Stimulated activated CD4-positive, alpha-beta T cell treated with anti-CD3 and anti-CD28 coated beads, Interleukin-1b, Interleukin-23, amount 100 ng/mL, for 48 hours (primary cell): ENCODE measurements around the gene NOTO.

ENCODE experiments used
- DNase-seq: peaks from one replicate; pipeline ENCODE4 v3.0.0-alpha.2; 2020

The NOTO gene

DNA sequence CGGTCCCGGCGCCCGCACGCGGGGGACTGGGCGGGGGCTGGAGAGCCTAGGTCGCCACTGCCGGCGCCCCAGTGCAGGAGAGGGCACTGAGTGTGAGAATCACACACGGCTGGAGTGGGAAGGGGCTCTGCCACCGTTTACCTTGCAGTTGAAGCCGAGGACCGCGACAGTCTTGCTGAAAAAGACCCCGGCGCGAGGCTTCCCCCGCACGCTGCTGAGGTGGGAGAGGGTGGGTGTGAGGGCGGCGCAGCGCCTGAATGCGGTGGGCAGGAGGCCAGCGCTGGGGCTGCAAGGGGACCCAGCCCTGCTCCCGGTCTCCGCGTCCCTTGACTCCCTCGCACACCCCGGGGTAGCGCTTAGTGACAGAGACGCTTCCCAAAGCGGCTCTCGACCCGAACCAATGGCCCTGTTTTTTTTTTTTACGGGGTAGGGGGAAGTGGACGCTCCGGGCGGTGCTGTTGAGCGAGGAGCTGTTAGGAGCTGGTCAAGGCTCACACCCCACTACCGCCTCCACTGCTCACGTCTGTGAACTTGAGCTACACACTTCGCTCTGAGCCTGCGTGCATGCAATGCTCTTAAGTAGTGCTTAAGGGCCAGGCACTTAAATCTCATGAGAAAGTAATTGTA, 794 bp downstream of the NOTO start:
- no peak for DNase-seq

DNA sequence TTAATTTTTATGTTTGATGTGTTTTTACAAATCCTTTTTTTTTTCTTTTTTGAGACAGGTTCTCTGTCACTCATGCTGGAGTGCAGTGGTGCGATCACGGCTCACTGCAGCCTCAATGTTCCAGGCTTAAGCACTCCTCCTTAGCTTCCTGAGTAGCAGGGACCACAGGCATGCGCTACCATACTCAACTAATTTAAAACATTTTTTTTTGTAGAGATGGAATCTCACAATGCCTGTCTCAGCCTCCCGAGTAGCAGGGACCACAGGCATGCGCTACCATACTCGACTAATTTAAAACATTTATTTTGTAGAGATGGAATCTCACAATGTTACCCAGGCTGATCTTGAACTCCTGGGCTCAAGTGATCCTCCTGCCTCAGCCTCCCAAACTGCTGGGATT, 3.2 kb downstream of the NOTO start:
- DNase-seq = no peak

DNA sequence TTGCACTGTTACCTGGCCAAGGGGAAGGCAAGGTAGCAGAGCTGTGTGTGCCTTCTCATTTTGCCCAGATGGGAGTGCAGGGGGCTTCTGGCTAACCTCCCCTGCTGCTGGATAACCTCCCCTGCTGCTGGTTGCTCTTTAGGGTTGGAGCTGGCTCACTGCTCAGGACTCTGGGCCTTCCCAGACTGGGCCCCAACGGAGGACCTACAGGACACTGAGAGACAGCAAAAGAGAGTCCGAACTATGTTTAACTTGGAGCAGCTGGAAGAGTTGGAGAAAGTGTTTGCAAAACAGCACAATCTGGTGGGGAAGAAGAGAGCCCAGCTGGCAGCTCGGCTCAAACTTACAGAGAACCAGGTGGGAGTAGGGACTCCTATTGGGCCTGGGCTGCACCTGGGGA, 5.9 kb downstream of the NOTO start:
- DNase-seq = no peak

DNA sequence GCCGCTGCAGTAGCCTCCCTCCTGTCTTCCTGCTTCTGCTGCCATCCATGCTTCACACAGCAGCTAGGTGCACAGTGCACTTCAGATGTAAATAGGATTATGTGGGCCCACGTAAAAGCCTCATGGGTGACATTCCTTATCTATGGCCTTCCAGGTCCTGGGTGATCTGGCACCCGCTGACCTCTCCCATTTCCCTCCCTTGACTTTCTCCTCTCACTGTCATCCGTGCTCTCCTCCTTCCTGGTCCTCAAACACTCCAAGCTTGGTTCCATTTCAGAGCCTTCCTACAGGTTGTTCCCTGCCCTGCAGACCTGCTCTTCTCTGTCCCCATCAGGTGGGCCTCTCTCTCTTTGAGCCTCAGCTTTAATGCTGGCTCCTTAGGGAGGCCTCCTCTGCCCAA, 7.6 kb downstream of the NOTO start:
- DNase-seq = no peak

DNA sequence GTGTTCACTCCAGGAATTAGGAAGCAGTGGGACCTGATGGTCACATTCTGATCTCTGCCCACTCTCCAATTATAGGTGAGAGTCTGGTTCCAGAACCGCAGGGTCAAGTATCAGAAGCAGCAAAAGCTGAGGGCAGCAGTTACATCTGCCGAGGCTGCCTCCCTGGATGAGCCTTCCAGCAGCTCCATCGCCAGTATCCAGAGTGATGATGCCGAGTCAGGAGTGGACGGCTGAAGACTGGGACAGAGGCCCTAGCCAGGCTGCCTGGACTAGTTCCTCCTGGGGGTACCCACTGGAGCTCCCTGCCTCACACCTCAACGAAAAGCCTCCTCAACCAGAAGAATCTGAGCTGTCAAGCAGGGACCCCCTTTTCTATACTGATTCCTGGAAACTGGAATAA, 8.3 kb downstream of the NOTO start:
- DNase-seq = no peak

DNA sequence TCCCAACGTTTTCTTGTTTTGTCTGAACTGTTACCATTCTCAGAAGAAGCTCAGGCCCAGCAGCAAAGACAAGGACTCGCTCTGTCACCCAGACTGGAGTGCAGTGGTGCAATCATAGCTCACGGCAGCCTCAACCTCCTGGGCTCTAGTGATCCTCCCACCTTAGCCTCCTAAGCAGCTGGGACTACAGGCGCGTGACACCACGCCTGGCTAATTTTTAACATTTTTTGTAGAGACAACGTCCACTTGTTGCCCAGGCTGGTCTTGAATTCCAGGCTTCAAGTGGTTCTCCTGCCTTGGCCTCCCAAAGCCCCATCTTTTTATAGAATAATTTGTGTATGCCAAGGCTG, 9.7 kb downstream of the NOTO start:
- DNase-seq = no peak

DNA sequence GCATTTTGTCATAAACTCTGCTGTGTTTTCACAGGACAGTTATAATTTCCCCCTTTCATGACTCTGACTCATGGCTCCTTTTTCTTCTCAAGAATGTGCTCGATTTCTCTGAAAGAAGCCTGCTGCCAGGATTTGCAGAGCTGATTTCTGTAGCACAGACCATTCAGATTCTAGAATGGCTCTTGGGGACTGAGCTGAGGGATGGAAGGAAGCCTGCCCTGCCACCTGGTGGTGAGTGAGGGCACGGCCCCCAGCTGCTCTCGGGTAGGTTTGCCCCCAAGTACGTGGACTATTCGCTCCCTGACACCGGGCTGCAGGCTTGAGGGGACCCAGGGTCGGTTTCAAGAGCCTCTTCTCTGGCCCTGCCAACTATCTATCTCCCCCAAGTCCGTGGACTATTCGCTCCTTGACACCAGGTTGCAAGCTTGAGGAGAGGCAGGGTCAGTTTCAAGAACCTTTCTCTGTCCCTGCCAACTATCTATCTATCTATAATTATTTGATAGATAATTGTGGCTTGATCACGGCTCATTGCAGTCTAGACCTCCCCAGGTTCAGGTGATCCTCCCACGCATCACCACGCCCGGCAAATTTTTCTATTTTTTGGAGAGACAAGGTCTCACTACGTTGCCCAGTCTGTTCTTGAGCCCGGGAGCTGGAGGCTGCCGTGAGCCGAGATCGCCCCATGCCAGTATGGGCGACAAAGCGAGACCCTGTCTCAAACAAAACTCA, 10.2 kb downstream of the NOTO start:
- DNase-seq = peak; percentile 78

DNA sequence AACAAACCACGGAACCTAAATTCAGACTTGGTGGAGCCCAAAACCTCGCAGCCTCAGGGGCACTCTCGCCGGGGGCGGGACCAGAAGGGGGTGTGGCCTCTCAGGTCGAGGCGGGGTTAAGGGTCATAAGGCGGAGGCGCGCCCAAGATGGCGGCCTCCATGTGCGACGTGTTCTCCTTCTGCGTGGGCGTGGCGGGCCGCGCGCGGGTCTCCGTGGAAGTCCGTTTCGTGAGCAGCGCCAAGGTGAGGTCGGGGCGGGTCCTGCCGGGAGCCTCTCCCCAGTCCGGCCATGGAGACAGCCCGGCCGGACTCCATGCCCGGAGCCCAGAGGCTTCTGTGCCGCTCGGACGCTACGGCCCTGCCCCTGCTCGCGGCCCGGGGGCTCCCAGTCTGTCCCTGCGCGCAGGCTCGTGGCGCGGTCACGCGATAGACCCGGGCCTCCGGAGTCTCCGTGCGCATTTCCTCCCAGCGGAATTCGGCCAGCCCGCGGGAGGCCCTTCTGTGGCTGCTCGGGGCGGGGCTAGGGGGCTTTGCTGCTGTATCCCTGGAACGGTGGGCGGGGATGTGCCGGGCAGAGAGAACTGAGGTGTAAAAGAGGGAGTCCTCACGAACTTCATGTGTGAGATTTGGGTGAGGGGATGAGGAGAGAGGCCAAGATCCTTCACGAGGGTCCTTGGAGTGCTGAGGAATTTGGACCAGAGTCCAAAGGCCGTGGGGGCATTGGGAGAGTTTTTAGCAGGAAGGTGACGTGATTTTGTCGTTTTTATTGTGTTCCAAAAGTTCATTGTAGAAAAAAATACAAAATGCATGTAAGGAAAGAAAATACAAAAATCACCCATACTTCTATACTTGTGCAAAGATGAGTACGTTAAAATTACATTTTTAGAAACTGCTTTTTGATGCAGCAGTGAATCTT, 12.0 kb downstream of the NOTO start, which contains the start of gene SMYD5:
SMYD5 (plus strand) TSS at position 126 of the 916 bp plus-strand sequence; CDS start at position 148, 22 bp downstream.
- DNase-seq = peak; percentile 93

DNA sequence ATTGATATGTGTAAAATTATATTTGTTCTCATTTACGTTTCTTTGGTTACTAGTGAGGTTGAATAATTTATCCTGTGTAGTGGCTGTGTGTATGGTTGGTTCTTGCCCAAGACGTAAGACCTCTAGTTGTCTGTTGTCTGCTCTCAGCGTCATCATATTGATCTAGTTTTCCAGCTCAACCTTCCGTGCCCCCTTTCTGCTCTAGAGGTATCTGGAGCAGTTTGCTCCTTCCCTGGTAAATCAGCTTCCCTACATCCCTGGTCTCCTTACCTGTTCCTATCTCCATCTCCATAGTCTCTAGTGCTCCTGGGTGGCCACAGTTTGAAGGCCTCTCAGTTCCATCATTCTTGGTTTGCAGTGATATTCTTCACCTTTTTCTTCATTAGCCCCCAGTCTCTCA, 12.9 kb downstream of the NOTO start:
- DNase-seq = no peak

DNA sequence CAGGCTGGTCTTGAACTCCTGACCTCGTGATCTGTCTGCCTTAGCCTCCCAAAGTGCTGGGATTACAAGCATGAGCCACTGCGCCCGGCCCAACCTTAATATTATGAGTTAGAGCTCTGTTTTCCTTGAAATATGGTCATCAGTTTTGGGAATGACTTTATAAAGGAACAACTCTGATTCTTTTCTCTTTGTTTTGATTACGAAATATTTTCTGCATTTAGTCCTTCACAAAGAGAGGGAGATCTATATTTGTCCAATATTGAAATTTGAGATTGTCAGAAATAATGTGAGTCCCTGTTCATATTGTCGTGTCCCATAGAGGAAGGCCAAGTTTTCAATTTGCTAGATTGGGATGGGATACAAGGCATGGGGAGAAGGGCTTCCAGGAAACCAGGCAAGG, 14.8 kb downstream of the NOTO start:
- DNase-seq = no peak

DNA sequence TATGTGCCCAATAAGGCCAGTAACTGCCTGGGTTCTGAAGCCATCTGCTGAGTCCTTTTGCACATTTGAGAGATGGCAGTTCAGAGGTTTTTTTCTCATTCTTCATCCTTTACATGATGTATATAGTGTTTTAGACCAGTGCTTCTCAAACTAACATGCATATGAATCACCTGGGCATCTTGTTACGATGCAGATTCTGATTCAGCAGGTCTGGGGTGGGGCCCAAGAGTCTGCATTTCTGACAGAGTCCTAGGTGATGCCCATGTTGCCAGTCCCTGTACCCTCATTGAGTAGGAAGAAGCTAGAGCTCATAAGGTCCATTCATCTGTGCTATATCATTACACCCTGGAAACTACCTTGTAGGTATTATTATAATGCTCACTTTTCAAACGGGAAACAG, 15.5 kb downstream of the NOTO start:
- no peak for DNase-seq

DNA sequence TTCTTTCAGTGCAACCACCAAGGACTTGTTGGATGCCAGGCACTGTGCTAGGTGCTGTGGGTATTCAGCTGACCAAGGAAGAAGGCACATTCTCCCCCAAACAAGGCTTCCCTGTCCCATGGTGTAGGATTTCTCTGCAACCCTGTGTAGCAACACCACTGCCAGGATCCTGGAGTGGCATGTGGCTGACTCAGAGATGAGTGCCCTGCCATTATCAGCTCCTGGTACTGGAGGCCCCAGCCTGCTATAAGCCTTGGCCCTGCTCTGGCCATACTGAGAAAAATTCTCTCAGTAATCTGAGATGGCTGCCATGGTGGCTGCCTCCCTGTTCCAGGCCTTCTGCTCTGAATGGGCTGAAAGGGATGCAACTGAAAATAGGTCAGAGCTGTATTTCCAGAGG, 15.9 kb downstream of the NOTO start:
- DNase-seq = no peak

DNA sequence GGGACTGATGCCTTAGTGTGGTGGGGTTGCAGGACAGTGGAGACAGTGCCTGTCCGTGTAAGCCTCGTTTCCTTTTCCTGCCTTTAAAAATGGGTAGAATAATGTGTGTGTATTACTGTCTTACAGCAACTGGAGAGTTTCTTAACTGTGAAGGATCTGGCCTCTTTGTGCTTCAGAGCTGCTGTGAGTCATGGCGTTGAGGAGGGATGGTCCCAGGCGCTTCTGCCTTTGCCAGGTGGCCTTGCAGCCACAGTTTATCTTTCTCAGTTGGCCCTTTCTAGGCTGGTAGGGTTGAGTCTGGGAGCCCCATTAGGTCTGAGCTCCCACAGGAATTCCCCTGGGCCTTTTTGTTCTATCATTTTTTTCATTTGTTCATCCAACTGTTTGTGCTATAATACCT, 21.4 kb downstream of the NOTO start:
- DNase-seq = no peak

DNA sequence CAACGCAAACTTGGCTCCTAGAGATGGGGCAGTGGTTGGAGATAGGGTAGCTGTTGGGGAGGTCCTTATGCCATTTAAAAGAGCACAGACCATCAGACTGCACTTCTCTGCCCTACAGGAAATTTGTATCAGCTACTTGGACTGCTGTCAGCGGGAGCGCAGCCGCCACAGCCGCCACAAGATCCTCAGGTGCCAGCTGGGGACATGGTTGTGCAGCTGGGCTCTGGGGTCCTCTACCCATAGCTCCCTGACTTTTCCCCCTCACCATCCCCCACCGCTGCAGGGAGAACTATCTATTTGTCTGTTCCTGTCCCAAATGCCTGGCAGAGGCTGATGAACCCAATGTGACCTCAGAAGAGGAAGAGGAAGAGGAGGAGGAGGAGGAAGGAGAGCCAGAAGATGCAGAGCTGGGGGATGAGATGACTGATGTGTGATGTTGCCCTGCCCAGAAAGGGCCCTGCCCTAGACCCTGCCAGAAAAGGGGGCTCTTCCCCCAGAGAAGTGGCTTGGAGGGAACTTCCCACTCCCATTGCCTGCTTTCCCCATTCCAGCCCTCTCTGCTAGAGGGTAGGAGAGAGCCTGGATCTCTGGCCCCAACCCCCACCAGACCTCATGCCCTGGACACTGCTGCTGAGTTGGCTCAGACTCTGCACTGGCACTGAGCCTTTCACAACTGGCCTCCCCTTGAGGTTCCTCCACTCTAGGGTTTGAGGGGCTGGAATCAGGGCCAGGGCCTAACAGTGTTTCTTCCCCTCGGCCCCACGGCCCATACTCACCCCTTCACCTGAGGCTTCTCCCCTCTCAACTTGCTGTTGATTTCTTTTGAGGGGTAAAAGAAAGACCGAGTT, 23.4 kb downstream of the NOTO start:
- no peak for DNase-seq

DNA sequence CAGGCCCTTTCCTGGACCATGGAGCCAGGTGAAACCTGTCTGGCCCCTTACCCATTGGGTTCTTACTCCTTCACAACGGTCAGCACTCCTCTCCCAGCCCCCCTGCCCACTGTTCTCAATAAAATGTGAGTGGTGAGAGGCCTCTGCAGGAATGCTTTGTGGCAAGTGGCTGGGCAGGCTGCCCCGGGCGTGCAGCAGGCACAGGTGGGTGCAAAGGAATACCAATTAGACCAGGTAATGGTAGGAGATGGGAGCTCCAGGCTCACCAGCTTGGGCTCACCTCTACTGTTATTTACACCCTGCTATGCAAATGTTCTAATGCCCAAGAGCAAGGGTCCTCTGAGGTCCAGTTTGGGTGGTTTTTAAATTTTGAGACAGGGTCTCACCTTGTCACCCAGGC, 24.7 kb downstream of the NOTO start:
- no peak for DNase-seq

DNA sequence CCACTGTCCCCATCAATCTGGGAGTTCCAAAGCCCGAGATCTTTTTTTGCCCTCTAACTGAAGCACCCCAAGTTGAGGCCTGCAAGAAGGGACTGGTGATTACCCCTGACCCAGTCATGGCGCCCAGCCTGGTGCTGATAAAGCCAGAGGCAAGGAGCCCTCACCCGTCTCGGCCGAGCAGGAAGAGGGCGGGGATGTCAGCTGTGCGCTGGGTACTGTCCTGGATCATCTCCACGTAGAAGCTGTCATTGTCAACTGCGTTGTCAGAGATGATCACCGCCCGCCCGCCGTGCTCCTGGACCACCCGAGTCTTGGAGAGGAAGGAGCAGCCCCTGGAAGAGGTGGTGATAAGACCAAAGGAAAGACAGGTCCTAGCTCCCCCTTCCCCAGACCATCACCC, 26.3 kb downstream of the NOTO start:
- DNase-seq = no peak

DNA sequence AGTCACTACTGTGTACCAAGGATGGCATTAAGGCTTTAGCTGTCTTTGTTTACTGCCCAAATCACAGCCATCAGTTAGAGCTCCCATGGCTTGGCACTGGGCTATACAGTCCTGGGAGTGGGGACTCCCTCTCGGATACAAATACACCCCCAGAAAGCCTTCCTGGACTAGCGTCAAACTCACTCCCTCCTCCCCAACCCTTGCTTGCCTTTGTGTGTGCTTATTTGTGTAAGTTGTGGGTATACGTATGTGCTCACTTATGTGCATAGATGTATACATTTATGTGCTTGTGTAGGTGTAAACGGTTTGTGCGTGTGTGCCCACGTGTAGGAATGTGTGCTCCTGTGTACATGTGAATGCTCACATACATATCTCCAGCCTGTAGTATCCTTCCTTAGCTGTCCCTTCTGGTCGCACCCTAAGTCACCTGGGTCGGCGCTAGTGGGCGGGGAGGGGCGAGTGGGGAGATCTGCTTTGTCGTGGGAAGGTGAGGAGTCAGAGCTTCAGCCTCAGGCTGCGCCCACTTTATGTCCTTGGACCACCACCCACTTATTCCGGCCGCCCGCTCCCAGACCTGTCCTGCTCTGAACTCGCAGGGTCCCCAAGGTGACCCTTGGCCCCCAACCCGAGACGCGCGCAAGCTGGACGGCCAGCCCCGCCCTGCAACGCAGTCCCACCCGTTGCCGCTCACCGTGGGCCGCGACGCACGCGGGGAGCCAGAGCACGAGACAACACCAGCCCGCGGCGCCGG, 30.2 kb downstream of the NOTO start:
- DNase-seq = peak; percentile 33

DNA sequence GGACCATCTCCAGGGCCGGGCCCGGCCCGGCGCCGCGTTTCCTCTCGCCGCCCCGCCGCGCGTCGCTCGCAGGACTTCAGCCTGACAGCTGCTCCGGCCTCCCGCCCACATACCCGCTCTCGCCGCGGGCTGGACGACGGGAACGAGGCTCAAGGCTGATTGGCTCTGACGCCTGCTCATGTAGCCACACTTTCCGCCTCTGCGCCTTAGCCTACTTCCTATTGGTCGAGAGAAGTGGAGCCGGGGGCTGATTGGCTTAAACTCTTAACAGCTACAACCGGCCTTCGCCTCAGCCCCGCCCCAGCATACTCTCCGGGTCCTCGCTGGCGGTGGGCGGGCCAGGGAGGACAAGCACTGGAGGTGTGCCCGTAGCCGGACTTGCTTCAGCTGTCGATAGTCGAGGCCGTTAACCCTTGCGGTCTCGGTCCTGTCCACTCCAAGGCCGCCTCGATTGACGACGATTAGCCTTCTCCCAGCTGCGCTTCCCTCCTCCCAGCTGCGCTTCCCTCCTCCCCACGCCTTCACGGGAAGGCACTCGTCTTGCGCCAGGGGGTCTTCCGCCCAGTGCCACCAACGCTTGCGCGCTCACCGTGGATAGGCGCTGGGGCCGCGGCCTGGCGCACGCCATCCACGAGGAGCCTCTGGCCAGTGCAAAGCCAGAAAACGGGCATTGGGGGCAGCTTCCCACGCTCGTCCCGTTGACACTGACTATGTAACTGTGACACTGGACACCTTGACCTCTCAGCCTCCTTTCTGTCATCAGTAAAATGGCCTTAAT, 31.0 kb downstream of the NOTO start, which contains the start of gene PRADC1:
PRADC1 (minus strand) TSS at position 86 of the 778 bp plus-strand sequence; CDS start at position 7, 79 bp downstream.
- peak; percentile 96 for DNase-seq

DNA sequence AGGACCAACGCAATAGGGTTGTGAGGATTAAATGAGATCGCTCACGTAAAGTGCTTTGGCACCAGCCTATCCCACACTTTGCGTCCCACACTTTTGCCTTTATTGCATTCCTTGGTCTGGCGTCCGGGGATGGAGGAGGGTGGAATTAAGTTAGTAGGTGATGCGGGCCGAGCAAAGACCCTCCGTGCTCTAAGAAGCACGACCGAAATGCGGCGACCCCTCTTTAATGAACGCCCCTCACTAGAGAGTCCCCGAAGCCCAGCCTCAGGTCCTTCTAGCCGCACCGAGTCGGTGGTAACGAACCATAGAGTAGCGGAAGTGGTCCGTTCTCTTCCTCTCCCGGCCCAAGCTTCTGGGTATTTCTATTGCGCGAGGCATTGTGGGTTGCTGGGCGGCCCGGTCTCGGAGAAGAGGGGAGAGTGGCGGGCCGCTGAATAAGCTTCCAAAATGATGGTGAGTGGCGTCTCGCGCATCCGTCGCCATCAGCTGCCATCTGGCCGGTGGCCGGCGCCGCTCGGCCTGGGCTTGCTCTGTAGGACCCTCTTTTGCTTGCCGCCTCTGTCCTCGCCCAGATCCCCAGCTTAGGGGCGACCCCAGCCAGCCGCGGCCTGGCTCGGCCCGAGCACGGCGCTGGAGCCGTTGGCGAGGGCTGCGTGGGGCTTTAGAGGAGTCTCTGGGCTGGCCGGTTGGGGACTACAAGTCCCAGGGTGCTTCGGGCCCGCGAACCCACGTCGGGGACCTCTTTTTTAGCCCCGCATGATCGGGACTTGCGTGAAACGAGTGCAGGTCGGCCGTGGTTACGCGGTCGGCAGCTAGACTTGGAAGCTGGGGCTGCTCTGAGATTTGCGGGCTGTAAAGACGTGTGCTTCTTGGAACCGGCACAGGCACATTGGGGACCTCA, 31.8 kb downstream of the NOTO start, which contains the start of gene CCT7:
CCT7 (plus strand) TSS at position 377 of the 901 bp plus-strand sequence; CDS start at position 448, 71 bp downstream.
- DNase-seq = peak; percentile 89
